SK-N-SH (cell line): Measurements from ENCODE around the gene AXIN2. TPM values are rescaled to one million over a fixed set of nuclear protein-coding genes. Genes with fewer than 3 reads are reported as not detected.
"Not testable (repeated sequence)": the region's sequence is repeated elsewhere in the genome, so short reads cannot be mapped to it uniquely, and the experiment has no call there.

Source experiments
- CTCF ChIA-PET: fragments of 300-600, 350-600 bp; formaldehyde crosslinking; extraction: SDS; loops from one replicate; lab custom pipeline; 2021; lab: Yijun Ruan, JAX
- POLR2A ChIA-PET: fragments of 350-600 bp; sonication (Branson Sonifier 250); formaldehyde crosslinking; extraction: SDS; loops from one replicate; lab custom pipeline; 2020; ENCODE audit warnings: antibody characterized with exemption, inconsistent platforms; lab: Yijun Ruan, JAX
- DNase-seq: peaks from one replicate; pipeline ENCODE4 v3.0.0; 2012
- H2AFZ ChIP-seq: fragments of 200-600 bp; sonication (generic); 2 replicates; pipeline ENCODE4 v1.8.1; 2016; ENCODE audit warnings: antibody characterized with exemption, mild to moderate bottlenecking, low read depth
- H3F3A ChIP-seq: fragments of 200-600 bp; sonication (generic); replicated peaks from 2 replicates; pipeline ENCODE3; 2016; ENCODE audit warnings: antibody characterized with exemption, mild to moderate bottlenecking; ENCODE audit not compliant: insufficient read depth
- H3K27ac ChIP-seq, 2 experiments: fragments of 200-500 bp in 1 of 2; fragments of 200-600 bp in 1 of 2; sonication (Bioruptor generic) in 1 of 2; sonication (generic), shearing (Covaris generic) in 1 of 2; 2 replicates each; pipeline versions ENCODE4 v1.5.1 to v1.6.1; 2014 to 2016; ENCODE audit warnings: low read depth in 2 of 2, inconsistent platforms in 1 of 2, low read length in 1 of 2, mild to moderate bottlenecking in 1 of 2, mixed read lengths in 1 of 2
- H3K27me3 ChIP-seq: fragments of 200-600 bp; sonication (generic), shearing (Covaris generic); 2 replicates; pipeline ENCODE4 v1.6.1; 2016; ENCODE audit warnings: mixed run types; ENCODE audit not compliant: insufficient read depth
- H3K36me3 ChIP-seq, 2 experiments: fragments of 200-500 bp in 1 of 2; fragments of 200-600 bp in 1 of 2; sonication (Bioruptor generic) in 1 of 2; sonication (generic) in 1 of 2; replicated peaks in 1 of 2; 2 replicates each; pipeline versions ENCODE3 to v1.5.1; 2014 to 2016; ENCODE audit warnings: low read length in 1 of 2, mild to moderate bottlenecking in 1 of 2; ENCODE audit not compliant: insufficient read depth in 2 of 2, control insufficient read depth in 1 of 2
- H3K4me1 ChIP-seq, 2 experiments: fragments of 200-500 bp in 1 of 2; fragments of 200-600 bp in 1 of 2; sonication (Bioruptor generic) in 1 of 2; sonication (generic), shearing (Covaris generic) in 1 of 2; 2 replicates each; pipeline versions ENCODE4 v1.5.1 to v1.6.1; 2014 to 2016; ENCODE audit warnings: low read depth in 1 of 2, low read length in 1 of 2, mixed run types in 1 of 2; ENCODE audit not compliant: insufficient read depth in 2 of 2, control insufficient read depth in 1 of 2
- H3K4me2 ChIP-seq: fragments of 200-600 bp; sonication (generic), shearing (Covaris generic); 2 replicates; pipeline ENCODE4 v1.6.1; 2017; ENCODE audit warnings: mixed run types
- H3K4me3 ChIP-seq, 2 experiments: fragments of 200-500 bp in 1 of 2; fragments of 200-600 bp in 1 of 2; sonication (Bioruptor generic) in 1 of 2; sonication (generic), shearing (Covaris generic) in 1 of 2; 2 replicates each; pipeline versions ENCODE4 v1.5.1 to v1.8.1; 2014 to 2016; ENCODE audit warnings: low read depth in 2 of 2, inconsistent platforms in 1 of 2, low read length in 1 of 2, mild to moderate bottlenecking in 1 of 2, mixed read lengths in 1 of 2, moderate library complexity in 1 of 2
- H3K79me2 ChIP-seq: fragments of 200-600 bp; sonication (generic); 2 replicates; pipeline ENCODE4 v1.8.1; 2017; ENCODE audit warnings: mild to moderate bottlenecking; ENCODE audit not compliant: insufficient read depth
- H3K9ac ChIP-seq: fragments of 200-600 bp; sonication (generic); 2 replicates; pipeline ENCODE4 v1.6.1; 2017; ENCODE audit warnings: mixed run types
- H3K9me2 ChIP-seq: fragments of 200-600 bp; sonication (generic); 2 replicates; pipeline ENCODE4 v1.6.1; 2017; ENCODE audit warnings: mixed run types
- H3K9me3 ChIP-seq: fragments of 200-600 bp; sonication (generic); 2 replicates; pipeline ENCODE4 v1.6.1; 2017; ENCODE audit warnings: mixed run types, mild to moderate bottlenecking, moderate library complexity
- H4K20me1 ChIP-seq: fragments of 200-600 bp; sonication (generic); 2 replicates; pipeline ENCODE4 v1.6.1; 2017; ENCODE audit warnings: mild to moderate bottlenecking, mixed run types; ENCODE audit not compliant: insufficient read depth
- ELF1 ChIP-seq: IDR thresholded peaks from 2 replicates; pipeline ENCODE4 v1.4.0; 2012
- EP300 ChIP-seq, 2 experiments: IDR thresholded peaks; 2 replicates each; pipeline versions ENCODE4 v1.4.0 to v1.6.1; 2012; ENCODE audit warnings: borderline replicate concordance in 1 of 2, low read depth in 1 of 2, low read length in 1 of 2
- FOSL2 ChIP-seq: IDR thresholded peaks from 2 replicates; pipeline ENCODE4 v1.4.0; 2012; ENCODE audit warnings: low read depth, mild to moderate bottlenecking, moderate library complexity, borderline replicate concordance
- FOXJ3 ChIP-seq: sonication (generic); formaldehyde crosslinking; IDR thresholded peaks from 2 replicates; pipeline ENCODE4 v1.5.1; 2020; ENCODE audit warnings: mild to moderate bottlenecking, missing genetic modification reagents
- MAX ChIP-seq: IDR thresholded peaks from 2 replicates; pipeline ENCODE4 v1.4.0; 2012; ENCODE audit warnings: low read depth
- MXI1 ChIP-seq: IDR thresholded peaks from 2 replicates; pipeline ENCODE4 v1.6.1; 2012; ENCODE audit warnings: mild to moderate bottlenecking, low read depth, low read length, improper control_type of control experiment
- NFIC ChIP-seq: IDR thresholded peaks from 2 replicates; pipeline ENCODE4 v1.4.0; 2012; ENCODE audit warnings: borderline replicate concordance
- RAD21 ChIP-seq: IDR thresholded peaks from 2 replicates; pipeline ENCODE4 v1.6.1; 2012; ENCODE audit warnings: mild to moderate bottlenecking, low read length
- RCOR1 ChIP-seq: fragments of 150-350 bp; IDR thresholded peaks from 2 replicates; pipeline ENCODE4 v1.6.1; 2017; ENCODE audit warnings: antibody characterized with exemption, low read length
- RXRA ChIP-seq: IDR thresholded peaks from 2 replicates; pipeline ENCODE4 v1.4.0; 2012; ENCODE audit warnings: low read depth, mild to moderate bottlenecking, borderline replicate concordance
- TEAD4 ChIP-seq: IDR thresholded peaks from 2 replicates; pipeline ENCODE4 v1.4.0; 2012; ENCODE audit warnings: mild to moderate bottlenecking, borderline replicate concordance; ENCODE audit not compliant: insufficient read depth
- USF2 ChIP-seq: fragments of 150-350 bp; IDR thresholded peaks from 2 replicates; pipeline ENCODE4 v1.6.1; 2017; ENCODE audit warnings: antibody characterized with exemption, low read length, low read depth, borderline replicate concordance
- whole genome bisulfite sequencing: methylation state at CpG from one replicate; pipeline ENCODE4 v1.1.6; 2017; ENCODE audit warnings: low lambda C conversion rate; 5-methylcytosine and 5-hydroxymethylcytosine counted together
- polyA plus RNA-seq, 3 experiments: library from polyadenylated mRNA; depleted of rRNA; stranded (reverse); fragments of >200 nt; gene quantifications; 2 replicates each; pipeline ENCODE4 v1.2.3, GENCODE V29; 2012
- TF ChIP-seq, protein P1 (sequence below): IDR thresholded peaks from 2 replicates; pipeline ENCODE4 v1.4.0; 2012; ENCODE audit warnings: low read depth, borderline replicate concordance

Gene AXIN2
- polyA plus RNA-seq, 1 of the 3 experiments (the other 2 are of a cell fraction) = 8.3 TPM

- H2AFZ ChIP-seq, H3K4me2 ChIP-seq, H3K4me1 ChIP-seq, H3K79me2 ChIP-seq, H3K9me3 ChIP-seq, H3K36me3 ChIP-seq, H3K9me2 ChIP-seq, DNase-seq, H3F3A ChIP-seq, CTCF ChIA-PET, H3K27me3 ChIP-seq, H3K4me3 ChIP-seq, POLR2A ChIA-PET, H4K20me1 ChIP-seq, H3K9ac ChIP-seq, H3K27ac ChIP-seq: not testable (repeated sequence)
- WGBS = 71% methylated on average over 4 of the region's 24 CpGs
These were observed 77.0 kb downstream of the AXIN2 start for GRCh38 chr17:65484405-65484804.

DNA sequence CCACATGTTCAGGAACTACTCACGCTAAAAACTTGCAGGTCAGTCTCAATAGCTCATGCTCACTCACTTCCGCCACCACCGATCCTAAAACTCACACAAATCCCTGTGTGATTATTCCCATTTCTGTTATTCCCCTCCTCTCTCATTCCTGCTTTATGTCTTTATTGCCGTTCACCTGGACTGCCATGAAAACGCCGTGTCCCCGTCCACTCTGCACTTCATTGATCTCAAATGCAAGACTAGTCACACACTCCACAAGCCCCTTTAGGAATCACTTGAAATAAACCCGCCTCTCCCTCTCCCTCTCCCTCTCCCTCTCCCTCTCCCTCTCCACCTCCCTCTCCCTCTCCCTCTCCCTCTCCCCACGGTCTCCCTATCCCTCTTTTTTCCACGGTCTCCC lies 78.0 kb downstream of the AXIN2 start:
- H3K27me3 ChIP-seq = no peaks in the 10 kb centered on the region
- POLR2A ChIA-PET = no interaction called here
- no peaks in the 10 kb centered on the region for H3K79me2 ChIP-seq
- no peak overlapping the region for H2AFZ ChIP-seq
- H4K20me1 ChIP-seq = no peaks in the 10 kb centered on the region
- H3K36me3 ChIP-seq = no peaks in the 10 kb centered on the region
- DNase-seq = no peak
- H3K9me3 ChIP-seq = no peaks in the 10 kb centered on the region
- no peak overlapping the region for H3K9ac ChIP-seq
- CTCF ChIA-PET = no interaction called here
- no peak overlapping the region for H3K4me2 ChIP-seq
- no peaks in the 10 kb centered on the region for H3F3A ChIP-seq
- no peak overlapping the region for H3K27ac ChIP-seq
- 65% methylated on average over 10 of the region's 10 CpGs for WGBS
- TF ChIP-seq ELF1 (no peak), EP300 (IDR thresholded peaks at IDR 0.05; ENCODE audit: borderline replicate concordance in 1 of 2, low read depth in 1 of 2, low read length in 1 of 2) (no peak)
- TF ChIP-seq, protein P1, sequence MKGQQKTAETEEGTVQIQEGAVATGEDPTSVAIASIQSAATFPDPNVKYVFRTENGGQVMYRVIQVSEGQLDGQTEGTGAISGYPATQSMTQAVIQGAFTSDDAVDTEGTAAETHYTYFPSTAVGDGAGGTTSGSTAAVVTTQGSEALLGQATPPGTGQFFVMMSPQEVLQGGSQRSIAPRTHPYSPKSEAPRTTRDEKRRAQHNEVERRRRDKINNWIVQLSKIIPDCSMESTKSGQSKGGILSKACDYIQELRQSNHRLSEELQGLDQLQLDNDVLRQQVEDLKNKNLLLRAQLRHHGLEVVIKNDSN = no peak
- TF ChIP-seq, all 33 proteins: peak for 0
- Histone ChIP-seq H3K4me1 (no peaks in the 10 kb centered on the region), H3K4me3 (no peak overlapping the region), H3K9me2 (no peaks in the 10 kb centered on the region)

DNA sequence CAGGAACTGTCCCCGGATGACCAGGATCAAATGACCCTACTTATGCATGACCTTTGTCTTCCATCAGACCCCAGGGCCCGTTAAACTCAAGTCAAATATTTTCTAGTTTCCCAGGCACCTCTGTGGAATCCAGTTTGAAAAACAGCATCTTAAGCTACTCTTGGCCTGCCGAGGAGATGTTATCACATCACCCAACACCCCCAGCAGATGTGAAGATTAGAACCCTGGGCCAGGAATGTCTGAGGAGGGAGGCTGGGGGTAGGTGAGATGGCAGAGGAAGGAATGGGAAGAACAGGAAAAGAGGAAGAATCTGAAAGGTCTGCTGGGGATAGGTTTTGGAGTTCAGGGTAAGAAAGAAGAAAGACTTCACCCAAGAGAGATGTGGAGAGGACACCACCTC lies 79.2 kb downstream of the AXIN2 start:
- no peaks in the 10 kb centered on the region for H3F3A ChIP-seq
- H3K9me3 ChIP-seq = no peaks in the 10 kb centered on the region
- CTCF ChIA-PET = no interaction called here
- TF ChIP-seq NFIC = no peak
- no peak for TF ChIP-seq TEAD4
- TF ChIP-seq MAX = no peak
- TF ChIP-seq RXRA = no peak
- TF ChIP-seq RAD21 = no peak
- no peak for TF ChIP-seq MXI1
- no peak for TF ChIP-seq FOSL2
- TF ChIP-seq USF2 = no peak
- TF ChIP-seq FOXJ3 = no peak
- no peak for TF ChIP-seq RCOR1
- no peaks in the 10 kb centered on the region for H3K36me3 ChIP-seq
- no peaks in the 10 kb centered on the region for H3K4me1 ChIP-seq
- H3K9ac ChIP-seq = no peak overlapping the region
- POLR2A ChIA-PET = no interaction called here
- no peak overlapping the region for H2AFZ ChIP-seq
- no peak for DNase-seq
- H3K4me3 ChIP-seq = no peak overlapping the region
- no peak overlapping the region for H3K27ac ChIP-seq
- H3K79me2 ChIP-seq = no peaks in the 10 kb centered on the region
- WGBS = 11% methylated on average over 3 of the region's 3 CpGs
- H3K4me2 ChIP-seq = no peak overlapping the region
- H4K20me1 ChIP-seq = no peaks in the 10 kb centered on the region
- no peaks in the 10 kb centered on the region for H3K9me2 ChIP-seq
- H3K27me3 ChIP-seq = no peaks in the 10 kb centered on the region
